H9 (cell line): Measurements from ENCODE around the gene RNF39. TPM values are rescaled to one million over a fixed set of nuclear protein-coding genes. Genes with fewer than 3 reads are reported as not detected.

Source experiments
- DNase-seq: peaks from one replicate; pipeline ENCODE4 v3.0.0-alpha.2; 2017
- H2AFZ ChIP-seq: one replicate; pipeline ENCODE4 v1.6.1; 2013; ENCODE audit warnings: mild to moderate bottlenecking, low read length, control low read depth, moderate library complexity
- H2AK5ac ChIP-seq: 2 replicates; pipeline ENCODE4 v1.6.1; 2013; ENCODE audit warnings: low read length, control low read depth, mixed read lengths; ENCODE audit not compliant: insufficient read length
- H2BK120ac ChIP-seq: one replicate; pipeline ENCODE4 v1.6.1; 2013; ENCODE audit warnings: low read depth, mild to moderate bottlenecking, low read length, control low read depth, inconsistent platforms; ENCODE audit not compliant: poor library complexity, severe bottlenecking
- H2BK12ac ChIP-seq: 2 replicates; pipeline ENCODE4 v1.6.1; 2013; ENCODE audit warnings: low read length, control low read depth, mixed read lengths, low read depth; ENCODE audit not compliant: insufficient read length
- H2BK15ac ChIP-seq: 2 replicates; pipeline ENCODE4 v1.6.1; 2013; ENCODE audit warnings: low read depth, low read length, control low read depth
- H2BK20ac ChIP-seq: one replicate; pipeline ENCODE4 v1.6.1; 2013; ENCODE audit warnings: low read depth, mild to moderate bottlenecking, low read length, control low read depth, inconsistent platforms; ENCODE audit not compliant: poor library complexity, severe bottlenecking
- H2BK5ac ChIP-seq: 2 replicates; pipeline ENCODE4 v1.6.1; 2013; ENCODE audit warnings: low read length, control low read depth, mixed read lengths; ENCODE audit not compliant: insufficient read length
- H3K14ac ChIP-seq: 2 replicates; pipeline ENCODE4 v1.6.1; 2013; ENCODE audit warnings: low read length, control low read depth; ENCODE audit not compliant: insufficient read depth
- H3K18ac ChIP-seq: 2 replicates; pipeline ENCODE4 v1.6.1; 2013; ENCODE audit warnings: low read depth, mild to moderate bottlenecking, mixed read lengths, low read length, control low read depth; ENCODE audit not compliant: insufficient read length
- H3K23ac ChIP-seq: 2 replicates; pipeline ENCODE4 v1.6.1; 2013; ENCODE audit warnings: low read length, control low read depth, mixed read lengths, low read depth; ENCODE audit not compliant: insufficient read length
- H3K23me2 ChIP-seq: 2 replicates; pipeline ENCODE4 v1.6.1; 2013; ENCODE audit warnings: low read depth, mild to moderate bottlenecking, mixed read lengths, low read length, control low read depth; ENCODE audit not compliant: insufficient read length, poor library complexity, severe bottlenecking
- H3K27ac ChIP-seq: 2 replicates; pipeline ENCODE4 v1.5.1; 2013; ENCODE audit warnings: low read length, control low read depth, mixed read lengths, low read depth; ENCODE audit not compliant: insufficient read length
- H3K27me3 ChIP-seq: 2 replicates; pipeline ENCODE4 v1.6.1; 2013; ENCODE audit warnings: low read length, control low read depth, inconsistent platforms; ENCODE audit not compliant: insufficient read depth
- H3K4ac ChIP-seq: 2 replicates; pipeline ENCODE4 v1.6.1; 2013; ENCODE audit warnings: low read depth, mild to moderate bottlenecking, control low read depth, inconsistent platforms, low read length, moderate library complexity
- H3K4me1 ChIP-seq: 2 replicates; pipeline ENCODE4 v1.6.1; 2013; ENCODE audit warnings: low read length, control low read depth, inconsistent platforms; ENCODE audit not compliant: insufficient read depth
- H3K4me2 ChIP-seq: 2 replicates; pipeline ENCODE4 v1.6.1; 2013; ENCODE audit warnings: low read length, control low read depth, mixed read lengths; ENCODE audit not compliant: insufficient read length, insufficient read depth
- H3K56ac ChIP-seq: 2 replicates; pipeline ENCODE4 v1.6.1; 2013; ENCODE audit warnings: low read depth, mild to moderate bottlenecking, mixed read lengths, low read length, control low read depth; ENCODE audit not compliant: insufficient read length
- H3K79me1 ChIP-seq: 2 replicates; pipeline ENCODE4 v1.6.1; 2013; ENCODE audit warnings: low read depth, mild to moderate bottlenecking, moderate library complexity, low read length, control low read depth, inconsistent platforms; ENCODE audit not compliant: insufficient read depth, poor library complexity, severe bottlenecking
- H3K79me2 ChIP-seq: 2 replicates; pipeline ENCODE4 v1.6.1; 2013; ENCODE audit warnings: low read length, control low read depth, inconsistent platforms; ENCODE audit not compliant: insufficient read depth
- H3K9ac ChIP-seq: 2 replicates; pipeline ENCODE4 v1.6.1; 2013; ENCODE audit warnings: low read length, control low read depth, mixed read lengths; ENCODE audit not compliant: insufficient read length; ENCODE audit errors: extremely low read depth
- H3K9me3 ChIP-seq: one replicate; pipeline ENCODE4 v1.6.1; 2013; ENCODE audit warnings: low read depth, low read length, inconsistent platforms; ENCODE audit not compliant: control insufficient read depth
- H3T11ph ChIP-seq: one replicate; pipeline ENCODE4 v1.6.1; 2013; ENCODE audit warnings: mild to moderate bottlenecking, low read length, control low read depth, inconsistent platforms
- H4K20me1 ChIP-seq: one replicate; pipeline ENCODE4 v1.6.1; 2013; ENCODE audit not compliant: control insufficient read depth, insufficient read length, insufficient read depth
- H4K5ac ChIP-seq: 2 replicates; pipeline ENCODE4 v1.6.1; 2013; ENCODE audit warnings: low read depth, mild to moderate bottlenecking, mixed read lengths, low read length, control low read depth; ENCODE audit not compliant: insufficient read length
- H4K8ac ChIP-seq: replicated peaks from 2 replicates; pipeline ENCODE4 v1.6.1; 2013; ENCODE audit warnings: low read length, control low read depth, mixed read lengths, low read depth; ENCODE audit not compliant: insufficient read length
- H4K91ac ChIP-seq: 2 replicates; pipeline ENCODE4 v1.6.1; 2013; ENCODE audit warnings: low read depth, mild to moderate bottlenecking, moderate library complexity, mixed read lengths, low read length, control low read depth; ENCODE audit not compliant: insufficient read length
- H3K27ac Mint-ChIP-seq, 3 experiments: 2 replicates in 2 of 3; 3 replicates in 1 of 3; pipeline ENCODE4 v1.8.0; 2020 to 2021; ENCODE audit warnings: mixed read lengths in 3 of 3, mild to moderate bottlenecking in 1 of 3, moderate library complexity in 1 of 3
- H3K27me3 Mint-ChIP-seq: 2 replicates; pipeline ENCODE4 v1.8.0; 2021; ENCODE audit warnings: low read depth, mild to moderate bottlenecking, moderate library complexity, mixed read lengths
- H3K36me3 Mint-ChIP-seq, 3 experiments: 2 replicates in 2 of 3; 3 replicates in 1 of 3; pipeline ENCODE4 v1.8.0; 2020 to 2021; ENCODE audit warnings: low read depth in 3 of 3, mixed read lengths in 3 of 3; ENCODE audit not compliant: insufficient read depth in 1 of 3
- H3K4me1 Mint-ChIP-seq, 2 experiments: 2 replicates each; pipeline ENCODE4 v1.8.0; 2020; ENCODE audit warnings: mixed read lengths in 2 of 2
- H3K4me3 Mint-ChIP-seq, 2 experiments: 2 replicates in 1 of 2; 3 replicates in 1 of 2; pipeline ENCODE4 v1.8.0; 2020 to 2021; ENCODE audit warnings: mild to moderate bottlenecking in 2 of 2, mixed read lengths in 2 of 2, moderate library complexity in 1 of 2
- H3K9me3 Mint-ChIP-seq, 2 experiments: 2 replicates in 1 of 2; 3 replicates in 1 of 2; pipeline ENCODE4 v1.8.0; 2020; ENCODE audit warnings: mild to moderate bottlenecking in 2 of 2, mixed read lengths in 2 of 2, moderate library complexity in 1 of 2
- CTCF ChIP-seq: fragments of 200-600 bp; sonication (generic); conservative IDR thresholded peaks from 3 replicates; pipeline ENCODE4 v1.8.0; 2021; ENCODE audit warnings: antibody characterized with exemption, mild to moderate bottlenecking
- WGBS: extraction: QIAGEN DNeasy Blood & Tissue Kit; methylation state at CpG from one replicate; pipeline ENCODE4 v1.1.7; 2013; ENCODE audit warnings: missing lambda C conversion rate, low lambda C conversion rate, mixed read lengths; ENCODE audit not compliant: insufficient read length; ENCODE audit errors: extremely low coverage; 5-methylcytosine and 5-hydroxymethylcytosine counted together
- long read RNA-seq: library from polyadenylated mRNA; unstranded; transcript quantifications from one replicate; pipeline ENCODE4 v2.0.0, GENCODE V29; 2020
- total RNA-seq: library from RNA; stranded (reverse); gene quantifications from 2 replicates; pipeline ENCODE4 v1.2.1, GENCODE V29; 2021

RNF39 gene
- total RNA-seq: 0.26 and 0.39 TPM in 2 replicates
- long read RNA-seq: 0 reads

- Histone ChIP-seq H3K4ac (no peak within 1 kb of the TSS), H2BK15ac (no peak within 1 kb of the TSS), H3K23ac (no peak within 1 kb of the TSS), H3K23me2 (peaks cover 29% of the 10 kb centered on the region), H2BK12ac (no peak within 1 kb of the TSS), H4K20me1 (no peaks in the 10 kb centered on the region), H3K4me1 (no peaks in the 10 kb centered on the region), H2BK120ac (no peak within 1 kb of the TSS), H3K79me2 (no peaks in the 10 kb centered on the region), H3K27ac (no peak within 1 kb of the TSS), H2BK20ac (no peak within 1 kb of the TSS), H4K5ac (no peak within 1 kb of the TSS), H3K18ac (no peak within 1 kb of the TSS), H2AK5ac (no peak within 1 kb of the TSS), H3K56ac (no peak within 1 kb of the TSS), H3T11ph (no peak within 1 kb of the TSS), H3K4me2 (peak within 1 kb of the TSS; percentile 83), H2AFZ (no peak within 1 kb of the TSS), H3K9me3 (no peaks in the 10 kb centered on the region), H4K91ac (no peak within 1 kb of the TSS), H3K14ac (no peak within 1 kb of the TSS; the same call in 1 of the 2 replicates), H3K27me3 (peaks cover 45% of the 10 kb centered on the region), H4K8ac (no peak within 1 kb of the TSS), H3K79me1 (no peaks in the 10 kb centered on the region), H3K9ac (no peak within 1 kb of the TSS), H2BK5ac (no peak within 1 kb of the TSS)
- Mint-ChIP-seq H3K27ac (peak within 1 kb of the TSS in 1 of 3 experiments; percentile 86; a peak in 1 of 7 replicates), H3K4me1 (peaks cover 34 to 36% of the 10 kb centered on the region in 2 experiments), H3K27me3 (peaks cover 99% of the 10 kb centered on the region), H3K36me3 (peaks cover 0 to 8% (median 8%) of the 10 kb centered on the region in 3 experiments; a peak in 4 of 7 replicates), H3K9me3 (peaks cover 0 to 3% of the 10 kb centered on the region in 2 experiments; a peak in 2 of 5 replicates), H3K4me3 (peak within 1 kb of the TSS; percentile 73 to 93)
- no peak for DNase-seq
- no peak for TF ChIP-seq CTCF
- WGBS: no CpG with 5 or more reads among the region's 64 CpGs
Observed at GRCh38 chr6:30075094-30075789, at the start of gene RNF39. TSS of gene RNF39 (minus strand) at chr6:30075769. CDS start at chr6:30075585, 184 bp downstream.
